Gastroesophageal sphincter (tissue), 4 donors: ENCODE results near the gene PSMC3. TPM values are rescaled to one million over a fixed set of nuclear protein-coding genes. Genes with fewer than 3 reads are reported as not detected.

Experiments
- ATAC-seq: fragments of 150-250 bp; one replicate; pipeline ENCODE4 v1.9.1; 2016; ENCODE audit warnings: mild to moderate bottlenecking, moderate library complexity
- H3K27ac ChIP-seq, 4 donors: fragments of 200-600 bp; sonication (generic) in 3 of 4; 1 replicate in 3 of 4; 2 replicates in 1 of 4; pipeline ENCODE4 v1.5.1; 2016 to 2019
- H3K27me3 ChIP-seq: fragments of 200-600 bp; sonication (generic); one replicate; pipeline ENCODE4 v1.5.1; 2019
- H3K36me3 ChIP-seq, 2 donors: fragments of 200-600 bp; sonication (generic); one replicate each; pipeline ENCODE4 v1.5.1; 2019; ENCODE audit warnings: control low read depth in 1 of 2
- H3K4me1 ChIP-seq, 3 donors: fragments of 200-600 bp; sonication (generic); 1 replicate in 2 of 3; 2 replicates in 1 of 3; pipeline ENCODE4 v1.5.1; 2016 to 2019; ENCODE audit warnings: control low read depth in 2 of 3
- H3K4me3 ChIP-seq, 2 donors: fragments of 200-600 bp; sonication (generic); one replicate each; pipeline ENCODE4 v1.5.1; 2019; ENCODE audit warnings: mild to moderate bottlenecking in 1 of 2, moderate library complexity in 1 of 2
- H3K9me3 ChIP-seq, 3 donors: fragments of 200-600 bp; sonication (generic); one replicate each; pipeline ENCODE4 v1.5.1; 2017 to 2019; ENCODE audit warnings: control low read depth in 2 of 3
- EP300 ChIP-seq: sonication (generic); formaldehyde crosslinking; IDR thresholded peaks from one replicate; pipeline ENCODE4 v1.6.1; 2017; ENCODE audit warnings: antibody characterized with exemption, mild to moderate bottlenecking
- POLR2A ChIP-seq, 2 donors: fragments of 450-650 bp; IDR thresholded peaks; one replicate each; pipeline ENCODE4 v1.6.1; 2017; ENCODE audit warnings: antibody characterized with exemption in 2 of 2, mild to moderate bottlenecking in 2 of 2, moderate library complexity in 1 of 2
- POLR2AphosphoS5 ChIP-seq: sonication (generic); formaldehyde crosslinking; IDR thresholded peaks from one replicate; pipeline ENCODE4 v1.6.1; 2017; ENCODE audit warnings: antibody characterized with exemption
- WGBS, 2 donors: methylation state at CpG; one replicate each; pipeline ENCODE4 v1.1.5; 2018; ENCODE audit warnings: low coverage in 1 of 2; 5-methylcytosine and 5-hydroxymethylcytosine counted together
- total RNA-seq, 4 donors: library from RNA; depleted of rRNA; stranded (reverse); fragments of >200 nt; gene quantifications; one replicate each; pipeline ENCODE4 v1.1.0, GENCODE V29; 2016
- TF ChIP-seq, protein P1 (sequence below), 4 experiments: fragments of 200-600 bp in 2 of 4; fragments of 450-650 bp in 2 of 4; sonication (generic) in 1 of 4; IDR thresholded peaks; one replicate each; pipeline ENCODE4 v1.5.1; 2017 to 2019; ENCODE audit warnings: antibody characterized with exemption in 4 of 4, mild to moderate bottlenecking in 2 of 4, moderate library complexity in 2 of 4

Gene PSMC3
- total RNA-seq, 4 donors from 2014 or later: 169 to 194 (median 179) TPM

DNA sequence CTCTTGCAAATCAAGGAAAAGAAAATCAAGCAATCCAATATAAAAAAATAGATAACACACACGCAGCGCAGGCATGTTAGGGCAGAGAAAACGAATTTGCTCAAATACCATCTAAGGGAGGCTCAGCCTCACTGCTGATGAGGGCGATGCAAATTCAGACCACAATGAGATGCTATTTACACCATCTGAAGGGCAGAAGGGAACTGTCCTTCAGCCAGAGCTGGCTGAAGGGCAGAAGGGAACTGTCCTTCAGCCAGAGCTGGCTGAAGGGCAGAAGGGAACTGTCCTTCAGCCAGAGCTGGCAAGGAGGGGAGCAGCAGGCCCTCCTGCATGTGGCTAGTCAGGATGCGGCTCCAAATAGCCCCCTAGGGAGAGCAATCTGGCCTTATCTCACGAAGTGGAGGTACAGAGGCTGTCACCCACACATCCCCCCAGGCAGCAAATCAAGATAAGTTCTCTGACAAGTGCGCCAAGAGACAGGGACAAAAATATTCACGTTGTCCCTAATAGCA is 25.4 kb downstream of the PSMC3 start:
- peak; percentile 27 for ATAC-seq
- Histone ChIP-seq H3K9me3 (no peaks in the 10 kb centered on the region), H3K4me1 (peaks cover 0 to 21% (median 0%) of the 10 kb centered on the region in 3 donors), H3K4me3 (peak overlapping the region in 1 of 2 donors; percentile 63), H3K27me3 (no peaks in the 10 kb centered on the region), H3K36me3 (no peaks in the 10 kb centered on the region), H3K27ac (peak overlapping the region in 3 of 4 donors; percentile 72 to 78 (median 74))
- 19 to 21% methylated on average over 5 to 8 of the region's 8 CpGs for WGBS, 2 donors
- no peak for TF ChIP-seq POLR2A (IDR thresholded peaks at IDR 0.05)
- TF ChIP-seq POLR2AphosphoS5: no peak
- TF ChIP-seq, protein P1, sequence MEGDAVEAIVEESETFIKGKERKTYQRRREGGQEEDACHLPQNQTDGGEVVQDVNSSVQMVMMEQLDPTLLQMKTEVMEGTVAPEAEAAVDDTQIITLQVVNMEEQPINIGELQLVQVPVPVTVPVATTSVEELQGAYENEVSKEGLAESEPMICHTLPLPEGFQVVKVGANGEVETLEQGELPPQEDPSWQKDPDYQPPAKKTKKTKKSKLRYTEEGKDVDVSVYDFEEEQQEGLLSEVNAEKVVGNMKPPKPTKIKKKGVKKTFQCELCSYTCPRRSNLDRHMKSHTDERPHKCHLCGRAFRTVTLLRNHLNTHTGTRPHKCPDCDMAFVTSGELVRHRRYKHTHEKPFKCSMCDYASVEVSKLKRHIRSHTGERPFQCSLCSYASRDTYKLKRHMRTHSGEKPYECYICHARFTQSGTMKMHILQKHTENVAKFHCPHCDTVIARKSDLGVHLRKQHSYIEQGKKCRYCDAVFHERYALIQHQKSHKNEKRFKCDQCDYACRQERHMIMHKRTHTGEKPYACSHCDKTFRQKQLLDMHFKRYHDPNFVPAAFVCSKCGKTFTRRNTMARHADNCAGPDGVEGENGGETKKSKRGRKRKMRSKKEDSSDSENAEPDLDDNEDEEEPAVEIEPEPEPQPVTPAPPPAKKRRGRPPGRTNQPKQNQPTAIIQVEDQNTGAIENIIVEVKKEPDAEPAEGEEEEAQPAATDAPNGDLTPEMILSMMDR (IDR thresholded peaks at IDR 0.05): no peak
- TF ChIP-seq EP300: no peak

DNA sequence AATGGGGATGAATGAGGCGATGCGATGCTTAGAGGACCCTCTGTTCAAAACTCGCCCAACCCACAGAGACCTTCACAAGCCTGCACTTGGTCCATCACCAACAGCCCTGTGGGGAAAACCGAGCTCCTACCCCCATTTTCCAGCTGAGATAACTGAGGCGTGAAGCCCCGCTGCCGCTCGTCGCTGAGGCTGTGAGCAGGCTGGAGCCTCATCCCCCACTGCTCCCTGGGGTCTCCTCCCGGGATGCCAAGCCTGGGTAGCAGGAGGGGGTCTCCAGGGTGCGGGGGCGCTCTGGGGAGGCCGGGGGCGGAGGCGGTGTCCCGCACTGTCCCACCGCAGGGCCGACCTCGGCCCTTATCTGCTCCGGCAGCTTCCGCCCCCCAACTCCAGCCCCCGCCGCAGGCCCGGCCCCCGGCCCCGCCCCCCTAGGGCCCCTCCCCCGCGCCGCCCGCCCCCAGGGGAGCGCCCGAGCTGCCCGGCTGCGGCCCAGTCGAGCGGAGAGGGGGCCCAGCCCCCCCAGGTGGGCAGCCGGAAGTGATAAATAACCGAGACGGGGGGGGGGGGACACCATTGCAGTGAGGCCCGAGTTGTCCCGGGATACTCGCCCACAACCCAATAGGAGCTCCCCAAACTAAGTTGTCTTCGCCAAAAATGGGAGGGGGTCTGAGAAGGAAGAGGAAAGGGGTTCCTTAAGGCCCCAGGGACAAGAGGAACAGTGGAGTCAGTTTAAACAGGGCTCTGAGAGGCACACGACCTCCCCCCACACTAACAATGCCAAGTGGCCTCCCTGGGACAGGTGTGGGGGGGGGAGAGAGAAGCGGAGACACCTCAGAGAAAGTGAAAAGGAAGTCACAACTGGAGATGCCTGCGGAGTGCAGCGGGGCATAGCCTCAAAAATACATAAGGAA is 26.1 kb downstream of the PSMC3 start:
- H3K4me1 ChIP-seq: peaks cover 0 to 28% (median 0%) of the 10 kb centered on the region in 3 donors
- 0 to 6% methylated on average over 2 to 4 of the region's 47 CpGs for WGBS, 2 donors
- H3K27ac ChIP-seq: peak overlapping the region; percentile 5 to 78 (median 73)
- no peaks in the 10 kb centered on the region for H3K36me3 ChIP-seq
- ATAC-seq: peak; percentile 73
- H3K4me3 ChIP-seq: peak overlapping the region; percentile 63 to 66
- TF ChIP-seq POLR2A (IDR thresholded peaks at IDR 0.05): no peak
- TF ChIP-seq EP300: no peak
- TF ChIP-seq, protein P1 (IDR thresholded peaks at IDR 0.05): no peak
- TF ChIP-seq POLR2AphosphoS5: no peak
- no peaks in the 10 kb centered on the region for H3K9me3 ChIP-seq
- H3K27me3 ChIP-seq: no peaks in the 10 kb centered on the region

DNA sequence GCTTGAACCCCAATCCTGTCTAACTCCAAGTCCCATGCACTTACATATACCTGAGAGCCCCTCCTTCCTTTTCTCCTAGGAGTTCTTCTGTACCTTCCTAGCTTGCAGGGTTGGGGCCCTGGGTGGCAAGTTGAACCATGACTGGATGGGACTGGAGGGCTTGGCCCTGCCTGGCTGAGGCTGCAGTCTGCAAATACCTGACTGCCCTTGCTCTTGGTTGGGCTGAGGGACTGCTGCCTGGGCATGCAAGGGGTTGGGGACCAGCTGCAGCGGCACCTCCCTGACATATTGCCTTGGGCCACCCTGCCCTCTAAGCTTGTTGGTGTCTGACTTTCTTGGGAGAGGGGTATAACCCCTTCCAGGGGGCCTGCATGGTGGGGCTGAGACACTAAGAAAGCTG is 27.7 kb downstream of the PSMC3 start:
- no peak for ATAC-seq
- H3K4me1 ChIP-seq: peaks cover 0 to 30% (median 0%) of the 10 kb centered on the region in 3 donors
- TF ChIP-seq EP300: no peak
- no peak for TF ChIP-seq POLR2A (IDR thresholded peaks at IDR 0.05)
- TF ChIP-seq, protein P1 (IDR thresholded peaks at IDR 0.05): no peak
- no peak for TF ChIP-seq POLR2AphosphoS5
- H3K9me3 ChIP-seq: no peaks in the 10 kb centered on the region
- H3K36me3 ChIP-seq: no peaks in the 10 kb centered on the region
- H3K27ac ChIP-seq: no peak overlapping the region
- no peaks in the 10 kb centered on the region for H3K27me3 ChIP-seq
- WGBS, 2 donors: 100% methylated on average over 1 of the region's 1 CpG; no CpG with 5 or more reads in 1 of the 2 donors
- H3K4me3 ChIP-seq: no peak overlapping the region

DNA sequence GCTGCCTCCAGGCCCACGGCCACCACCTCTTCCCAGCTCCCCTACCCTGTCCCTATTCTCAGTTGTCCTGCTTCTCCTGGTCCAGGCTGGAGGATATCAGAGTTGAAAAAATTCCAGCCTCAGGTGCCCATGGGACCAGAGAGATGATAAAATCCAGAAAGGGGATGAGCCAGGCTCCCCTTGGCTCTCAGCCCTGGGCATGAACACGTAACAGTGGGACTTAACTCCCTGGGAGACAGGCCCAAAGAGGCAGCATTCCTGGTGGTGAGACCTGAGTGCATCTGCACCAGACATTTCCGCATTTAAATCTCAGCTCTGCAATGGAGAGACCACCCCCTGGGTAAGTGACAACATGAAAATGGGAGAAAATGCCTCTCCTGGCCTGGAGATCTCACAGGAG is 28.2 kb downstream of the PSMC3 start:
- Histone ChIP-seq H3K27me3 (no peaks in the 10 kb centered on the region), H3K9me3 (no peaks in the 10 kb centered on the region), H3K4me3 (no peak overlapping the region), H3K27ac (no peak overlapping the region), H3K4me1 (peaks cover 0 to 30% (median 0%) of the 10 kb centered on the region in 3 donors), H3K36me3 (no peaks in the 10 kb centered on the region)
- ATAC-seq: no peak
- TF ChIP-seq, protein P1 (IDR thresholded peaks at IDR 0.05): no peak
- no peak for TF ChIP-seq POLR2AphosphoS5
- TF ChIP-seq POLR2A (IDR thresholded peaks at IDR 0.05): no peak
- no peak for TF ChIP-seq EP300
- WGBS, 2 donors: 75 to 77% methylated on average over 1 to 3 of the region's 3 CpGs
